Measurements from ENCODE around the gene RIPOR1.

Gene RIPOR1

GRCh38 chr16:67537270-67537635, 8.6 kb downstream of the RIPOR1 start:
- H3K27ac ChIP-seq = no peak overlapping the region
- no peak for TF ChIP-seq CTCF (conservative IDR thresholded peaks at IDR 0.05)

GRCh38 chr16:67537636-67538591, 9.3 kb downstream of the RIPOR1 start:
- H3K27ac ChIP-seq = no peak overlapping the region
- TF ChIP-seq ZFX (IDR thresholded peaks at IDR 0.05) (no peak), CTCF (conservative IDR thresholded peaks at IDR 0.05) (no peak)

- no peak for TF ChIP-seq CTCF (conservative IDR thresholded peaks at IDR 0.05)
- TF ChIP-seq ZFX (IDR thresholded peaks at IDR 0.05) = no peak
- no peak overlapping the region for H3K27ac ChIP-seq
These were observed 10.1 kb downstream of the RIPOR1 start for GRCh38 chr16:67538666-67539101.

- H3K27ac ChIP-seq = no peak overlapping the region
- TF ChIP-seq CTCF (conservative IDR thresholded peaks at IDR 0.05) (no peak), ZFX (IDR thresholded peaks at IDR 0.05) (no peak)
These were observed 10.6 kb downstream of the RIPOR1 start for GRCh38 chr16:67539271-67539670.

GRCh38 chr16:67539691-67540635, 11.3 kb downstream of the RIPOR1 start:
- no peak overlapping the region for H3K27ac ChIP-seq

GRCh38 chr16:67540756-67541155, 12.1 kb downstream of the RIPOR1 start:
- TF ChIP-seq ZFX (IDR thresholded peaks at IDR 0.05) = no peak
- no peak for TF ChIP-seq CTCF (conservative IDR thresholded peaks at IDR 0.05)
- H3K27ac ChIP-seq = no peak overlapping the region

More at GRCh38 chr16:67539691-67540635, 11.3 kb downstream of the RIPOR1 start:
- TF ChIP-seq CTCF (conservative IDR thresholded peaks at IDR 0.05) (no peak), ZFX (IDR thresholded peaks at IDR 0.05) (no peak)
